ENCODE results near the gene TP73. TPM values are rescaled to one million over a fixed set of nuclear protein-coding genes. Genes with fewer than 3 reads are reported as not detected.

TP73 gene
- total and polyA plus RNA-seq, 12 donors = 0.03 to 0.58 (median 0.15) TPM; not detected in 7

DNA sequence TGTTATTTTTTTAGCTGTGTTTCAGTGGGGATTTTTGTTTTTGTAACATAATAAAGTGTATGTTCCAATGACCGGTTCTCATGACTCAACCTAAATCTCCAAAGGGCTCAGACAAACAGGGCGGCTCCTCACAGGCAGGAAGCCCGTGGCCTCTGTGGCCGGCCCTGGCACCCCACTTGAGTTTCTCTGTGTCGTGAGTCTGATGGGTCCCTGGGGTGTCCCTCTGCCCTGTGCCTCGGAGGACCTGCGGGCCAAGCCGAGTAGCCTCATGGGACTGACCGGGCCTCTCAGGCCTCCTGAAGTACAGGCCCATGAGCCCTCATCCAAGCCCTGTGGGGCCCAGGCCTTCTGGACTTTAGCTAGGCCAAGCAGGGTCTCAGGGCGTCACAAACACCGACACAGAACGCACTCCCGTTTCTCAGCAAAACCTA, 83.8 kb downstream of the TP73 start:
- Histone ChIP-seq H3K27ac (peak overlapping the region in 8 of 10 donors; percentile 3 to 62 (median 42)), H3K27me3 (peaks cover 0 to 9% (median 0%) of the 10 kb centered on the region in 7 donors), H3K4me1 (peaks cover 0 to 32% (median 11%) of the 10 kb centered on the region in 9 donors), H3K4me3 (no peak overlapping the region), H3K36me3 (peaks cover 0 to 57% (median 8%) of the 10 kb centered on the region in 9 donors), H3K9me3 (no peaks in the 10 kb centered on the region)
- ATAC-seq (peak in 3 of 8 donors; percentile 7 to 29 (median 25)), DNase-seq (no peak)
- TF ChIP-seq, protein P1, sequence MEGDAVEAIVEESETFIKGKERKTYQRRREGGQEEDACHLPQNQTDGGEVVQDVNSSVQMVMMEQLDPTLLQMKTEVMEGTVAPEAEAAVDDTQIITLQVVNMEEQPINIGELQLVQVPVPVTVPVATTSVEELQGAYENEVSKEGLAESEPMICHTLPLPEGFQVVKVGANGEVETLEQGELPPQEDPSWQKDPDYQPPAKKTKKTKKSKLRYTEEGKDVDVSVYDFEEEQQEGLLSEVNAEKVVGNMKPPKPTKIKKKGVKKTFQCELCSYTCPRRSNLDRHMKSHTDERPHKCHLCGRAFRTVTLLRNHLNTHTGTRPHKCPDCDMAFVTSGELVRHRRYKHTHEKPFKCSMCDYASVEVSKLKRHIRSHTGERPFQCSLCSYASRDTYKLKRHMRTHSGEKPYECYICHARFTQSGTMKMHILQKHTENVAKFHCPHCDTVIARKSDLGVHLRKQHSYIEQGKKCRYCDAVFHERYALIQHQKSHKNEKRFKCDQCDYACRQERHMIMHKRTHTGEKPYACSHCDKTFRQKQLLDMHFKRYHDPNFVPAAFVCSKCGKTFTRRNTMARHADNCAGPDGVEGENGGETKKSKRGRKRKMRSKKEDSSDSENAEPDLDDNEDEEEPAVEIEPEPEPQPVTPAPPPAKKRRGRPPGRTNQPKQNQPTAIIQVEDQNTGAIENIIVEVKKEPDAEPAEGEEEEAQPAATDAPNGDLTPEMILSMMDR (IDR thresholded peaks at IDR 0.05) = no peak
- intact Hi-C loops (cut with DNase I) = no loop called here
- WGBS, 2 donors = 68 to 81% methylated on average over 13 of the region's 13 CpGs

DNA sequence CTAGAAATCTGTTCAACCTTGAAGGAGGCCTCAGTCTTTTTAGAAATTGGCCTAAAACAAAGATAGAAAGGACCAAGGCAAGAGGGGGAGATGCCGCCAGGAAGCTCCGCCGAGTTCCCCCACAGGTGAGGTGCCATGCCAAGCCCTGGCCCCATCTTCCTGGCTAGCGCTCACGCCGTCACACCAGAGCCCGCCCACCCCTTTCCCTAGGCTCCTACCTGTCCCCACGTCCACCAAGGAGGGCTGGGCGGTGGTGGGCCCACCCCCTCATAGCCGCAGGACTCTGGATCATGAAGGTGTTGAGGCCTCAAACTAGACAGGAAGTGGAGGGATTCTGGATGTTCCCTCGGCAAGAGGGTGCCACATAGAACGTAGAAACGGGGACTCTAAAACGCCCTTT, 84.4 kb downstream of the TP73 start:
- Histone ChIP-seq H3K36me3 (peaks cover 0 to 63% (median 8%) of the 10 kb centered on the region in 9 donors), H3K27ac (peak overlapping the region in 3 of 10 donors; percentile 3 to 62 (median 43)), H3K27me3 (peaks cover 0 to 9% (median 0%) of the 10 kb centered on the region in 7 donors), H3K4me3 (no peak overlapping the region), H3K9me3 (no peaks in the 10 kb centered on the region), H3K4me1 (peaks cover 0 to 26% (median 9%) of the 10 kb centered on the region in 9 donors)
- TF ChIP-seq, protein P1 (IDR thresholded peaks at IDR 0.05) = no peak
- DNase-seq (no peak), ATAC-seq (no peak)
- intact Hi-C loops (cut with DNase I) = no loop called here
- WGBS, 2 donors = 86 to 90% methylated on average over 14 of the region's 14 CpGs

DNA sequence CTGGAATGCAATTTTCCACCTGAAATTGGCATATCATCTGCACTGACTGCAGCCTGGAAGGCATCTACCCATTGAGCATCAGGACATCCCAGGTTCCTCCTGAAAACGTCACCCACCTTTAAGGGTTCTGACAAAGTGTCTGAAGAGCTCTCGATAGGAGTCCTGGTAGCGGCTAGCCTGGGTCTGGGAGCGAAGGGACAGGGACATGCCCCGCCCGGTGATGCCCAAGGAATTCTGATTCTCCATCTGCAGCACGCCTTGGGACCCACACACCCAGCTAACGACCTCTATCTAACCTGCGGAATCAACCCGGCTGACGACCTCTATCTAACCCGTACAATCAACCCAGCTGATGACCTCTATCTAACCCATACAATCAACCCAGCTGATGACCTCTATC, 86.6 kb downstream of the TP73 start:
- Histone ChIP-seq H3K9me3 (no peaks in the 10 kb centered on the region), H3K27ac (no peak overlapping the region), H3K36me3 (peaks cover 0 to 85% (median 20%) of the 10 kb centered on the region in 9 donors), H3K4me1 (peaks cover 0 to 13% (median 0%) of the 10 kb centered on the region in 9 donors), H3K4me3 (no peak overlapping the region), H3K27me3 (no peaks in the 10 kb centered on the region)
- 92 to 94% methylated on average over 12 of the region's 12 CpGs for WGBS, 2 donors
- ATAC-seq = no peak
- no peak for DNase-seq
- TF ChIP-seq, protein P1 (IDR thresholded peaks at IDR 0.05) = no peak
- intact Hi-C loops (cut with DNase I) = no loop called here

DNA sequence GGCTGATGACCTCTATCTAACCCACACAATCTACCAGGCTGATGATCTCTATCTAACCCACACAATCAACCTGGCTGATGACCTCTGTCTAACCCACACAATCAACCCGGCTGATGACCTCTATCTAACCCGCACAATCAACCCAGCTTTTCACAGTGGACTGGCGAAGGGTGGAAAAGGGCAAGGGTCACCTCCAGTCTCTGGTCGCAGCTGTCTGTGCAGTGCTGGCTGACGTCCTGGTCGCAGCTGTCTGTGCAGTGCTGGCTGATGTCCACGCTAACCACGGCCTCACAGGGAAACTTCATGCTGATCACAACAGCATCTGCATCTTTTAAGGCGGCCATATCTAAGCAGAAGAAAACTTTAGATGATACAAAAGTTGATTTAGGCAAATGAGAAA, 87.7 kb downstream of the TP73 start:
- H3K36me3 ChIP-seq = peaks cover 0 to 83% (median 20%) of the 10 kb centered on the region in 9 donors
- TF ChIP-seq, protein P1 (IDR thresholded peaks at IDR 0.05) = no peak
- H3K4me1 ChIP-seq = peaks cover 0 to 19% (median 3%) of the 10 kb centered on the region in 9 donors
- no peaks in the 10 kb centered on the region for H3K9me3 ChIP-seq
- no peak overlapping the region for H3K27ac ChIP-seq
- H3K27me3 ChIP-seq = no peaks in the 10 kb centered on the region
- ATAC-seq (peak in 1 of 8 donors; percentile 36), DNase-seq (peak in 1 of 2 donors; percentile 48)
- intact Hi-C loops (cut with DNase I) = no loop called here
- H3K4me3 ChIP-seq = no peak overlapping the region
- WGBS, 2 donors = 74 to 86% methylated on average over 9 of the region's 9 CpGs

All from heart right ventricle (tissue), 16 donors.